GM21576 (cell line): ENCODE data around the gene C20orf96.
"Not testable (repeated sequence)": the region's sequence is repeated elsewhere in the genome, so short reads cannot be mapped to it uniquely, and the experiment has no call there.

ENCODE experiments used
- ATAC-seq: cut with Tn5 transposase; IDR thresholded peaks from one replicate; pipeline ENCODE4 v1.9.1; 2021; ENCODE audit warnings: mild to moderate bottlenecking, moderate library complexity; ENCODE audit not compliant: unreplicated experiment

Gene C20orf96

DNA sequence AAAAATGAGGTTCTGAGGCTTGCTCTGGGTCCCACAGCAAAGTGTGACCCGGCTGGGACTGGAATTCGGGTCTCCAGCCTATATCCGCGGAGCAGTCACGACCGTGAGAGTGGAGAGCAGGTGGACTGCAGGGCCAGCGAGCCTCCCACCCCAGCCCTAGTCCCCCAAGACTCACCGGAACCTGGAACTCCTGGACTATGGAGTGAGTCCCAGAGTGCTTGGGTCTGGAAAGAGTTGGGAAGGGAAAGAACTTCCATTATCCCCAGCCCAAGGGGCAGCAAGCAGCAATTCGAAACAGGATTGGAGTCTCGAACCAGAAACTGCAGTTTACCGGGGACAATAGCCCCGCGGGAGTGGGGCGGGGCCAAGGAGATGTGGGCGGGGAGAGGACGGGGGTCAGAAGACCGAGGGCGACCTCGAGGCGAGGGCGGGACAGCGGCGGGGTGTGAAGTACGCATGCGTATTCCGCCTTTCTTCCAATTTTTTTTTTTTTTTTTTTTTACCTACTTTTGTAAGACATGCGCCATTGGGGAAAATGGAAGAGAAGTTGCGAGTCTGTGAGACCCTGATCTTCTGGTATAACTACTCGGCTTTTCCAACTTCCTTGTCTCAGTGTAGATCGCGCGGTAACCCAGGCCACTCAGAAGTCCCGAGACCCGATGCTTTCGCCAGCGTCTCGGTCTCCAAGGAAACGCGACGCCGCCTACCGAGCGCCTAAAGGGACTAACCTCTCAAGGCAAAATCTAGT is at the start of gene C20orf96:
C20orf96 (minus strand) TSS at position 667 of the 748 bp plus-strand sequence; CDS start at position 527, 140 bp downstream.
- ATAC-seq, result peak; percentile 78

GRCh38 chr20:336040-336439 is 45.5 kb upstream of the C20orf96 start:
- ATAC-seq, result not testable (repeated sequence)

GRCh38 chr20:334578-334977 is 44.0 kb upstream of the C20orf96 start:
- ATAC-seq, result no peak

- no peak for ATAC-seq
Observed at GRCh38 chr20:330233-331149, 39.9 kb upstream of the C20orf96 start.

- ATAC-seq, result no peak
Observed at GRCh38 chr20:329851-330232, 39.3 kb upstream of the C20orf96 start.

DNA sequence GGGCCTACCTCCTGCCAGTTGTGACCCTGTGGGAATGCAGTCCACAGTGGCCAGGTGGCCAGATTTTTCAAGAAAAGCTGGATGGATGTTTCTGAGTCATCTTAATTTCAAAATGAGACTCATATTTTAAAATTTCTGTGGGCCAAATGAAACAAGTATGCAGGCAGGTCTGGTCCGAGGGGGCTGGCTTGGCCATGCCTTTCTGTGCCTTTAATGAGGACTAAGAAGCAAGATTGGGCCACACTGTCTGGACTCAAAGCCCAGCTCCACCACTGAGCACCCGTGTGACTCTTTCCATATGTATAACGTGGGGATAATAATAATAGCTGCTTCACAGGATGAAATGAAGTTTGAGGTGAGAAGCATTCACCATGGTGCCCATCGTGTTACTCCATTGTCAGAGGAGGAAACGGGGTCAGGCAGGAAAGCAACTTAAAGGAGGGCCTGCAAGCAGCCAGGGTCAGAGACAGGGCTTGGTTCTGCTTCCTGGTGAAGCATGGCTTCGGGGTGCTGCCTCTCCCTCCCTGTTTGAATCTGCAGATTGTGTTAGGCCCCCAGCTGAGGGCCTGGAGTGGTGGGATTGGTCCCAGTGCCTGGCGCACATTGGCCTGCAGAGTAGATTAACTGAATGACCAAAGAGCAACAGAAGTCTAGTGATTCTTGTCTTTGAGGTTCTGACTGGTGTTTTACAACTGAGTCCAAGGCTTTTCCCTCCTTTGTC is 38.6 kb upstream of the C20orf96 start:
- no peak for ATAC-seq

DNA sequence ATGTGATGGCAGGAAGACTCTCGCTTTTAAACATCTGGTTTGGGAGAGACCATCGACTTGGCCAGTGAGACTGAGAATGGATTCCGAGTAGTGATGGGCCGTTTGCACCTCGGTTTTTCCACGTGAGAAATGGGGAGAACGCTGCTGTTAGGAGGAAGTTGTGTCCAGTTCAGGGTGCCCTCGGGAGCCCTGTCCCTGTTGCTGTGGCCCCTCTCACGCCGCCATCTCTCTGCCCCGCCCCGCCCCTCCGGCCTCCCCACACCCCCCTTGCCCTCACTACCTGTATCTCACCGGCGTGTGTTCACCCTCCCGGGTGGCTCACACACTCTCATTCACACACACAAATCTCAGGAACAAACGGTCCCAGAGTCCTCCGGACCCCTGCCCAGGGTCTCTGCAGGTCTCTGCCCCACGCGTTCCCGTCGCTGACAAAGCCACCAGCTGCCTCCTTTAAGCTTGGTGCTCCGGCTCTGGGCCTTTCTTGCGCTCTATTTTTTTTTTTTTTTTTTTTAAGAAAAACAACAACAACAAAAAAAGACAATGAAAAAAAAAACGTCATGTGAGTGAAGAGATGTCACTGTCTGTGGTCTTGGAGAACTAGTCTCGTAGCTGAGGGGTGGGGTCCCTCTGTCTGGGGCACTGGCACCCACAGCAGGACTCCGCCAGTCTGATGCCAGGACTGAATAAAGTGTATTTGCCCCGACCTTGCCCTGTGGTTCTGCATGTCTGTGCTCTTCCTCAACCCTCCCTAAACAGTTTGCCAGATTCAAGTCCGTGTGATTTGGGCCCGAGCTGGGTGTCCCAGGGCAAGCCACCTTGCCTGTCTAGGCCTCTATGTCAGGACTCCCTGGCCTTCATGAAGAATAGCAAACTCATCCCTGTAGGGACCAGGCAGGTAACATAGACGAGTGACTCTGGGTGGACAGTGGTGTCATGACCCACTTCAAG is 37.8 kb upstream of the C20orf96 start:
- no peak for ATAC-seq

DNA sequence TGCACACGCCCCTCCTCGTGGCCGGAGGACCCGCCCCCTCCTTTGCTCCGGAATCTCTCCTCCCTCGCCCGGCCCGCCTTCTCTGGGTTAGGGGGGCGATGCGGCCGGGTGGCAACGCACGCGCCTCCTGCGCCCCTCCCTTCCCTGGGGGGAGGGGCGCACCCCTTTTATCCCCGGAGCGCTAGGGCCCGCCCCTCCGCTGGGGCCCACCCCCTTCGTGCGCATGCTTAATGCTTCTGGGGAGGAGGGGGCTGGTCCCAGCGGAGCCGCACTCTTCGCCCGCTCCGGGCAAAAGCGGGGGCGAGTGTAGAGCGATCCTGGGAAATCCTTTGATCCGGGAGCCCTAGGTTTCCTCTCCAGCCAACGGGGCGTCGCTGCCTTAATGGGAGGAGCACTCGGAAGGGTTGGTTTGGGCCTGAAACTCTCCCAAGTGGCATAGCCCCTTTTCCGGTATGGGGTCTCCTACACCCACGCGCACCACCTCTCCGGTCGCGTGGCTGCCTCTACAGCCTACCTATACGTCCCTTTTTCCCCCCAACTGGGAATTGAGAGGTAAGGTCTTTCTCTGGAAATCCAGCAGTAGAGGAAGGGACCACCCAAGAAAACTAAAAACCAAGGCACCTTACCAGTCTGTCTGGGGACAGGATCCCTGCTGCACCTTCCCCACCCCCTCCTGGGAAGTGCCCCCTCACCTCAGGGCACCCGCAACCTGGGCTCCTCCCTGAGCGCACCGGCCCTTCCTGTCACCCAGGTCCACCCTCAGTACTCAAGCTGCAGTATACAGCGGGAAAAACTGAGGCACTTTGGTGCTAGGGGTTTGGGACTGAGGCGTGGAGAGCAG is 36.9 kb upstream of the C20orf96 start:
- ATAC-seq, result no peak

- ATAC-seq, result no peak
Observed at GRCh38 chr20:326645-327185, 36.2 kb upstream of the C20orf96 start.

DNA sequence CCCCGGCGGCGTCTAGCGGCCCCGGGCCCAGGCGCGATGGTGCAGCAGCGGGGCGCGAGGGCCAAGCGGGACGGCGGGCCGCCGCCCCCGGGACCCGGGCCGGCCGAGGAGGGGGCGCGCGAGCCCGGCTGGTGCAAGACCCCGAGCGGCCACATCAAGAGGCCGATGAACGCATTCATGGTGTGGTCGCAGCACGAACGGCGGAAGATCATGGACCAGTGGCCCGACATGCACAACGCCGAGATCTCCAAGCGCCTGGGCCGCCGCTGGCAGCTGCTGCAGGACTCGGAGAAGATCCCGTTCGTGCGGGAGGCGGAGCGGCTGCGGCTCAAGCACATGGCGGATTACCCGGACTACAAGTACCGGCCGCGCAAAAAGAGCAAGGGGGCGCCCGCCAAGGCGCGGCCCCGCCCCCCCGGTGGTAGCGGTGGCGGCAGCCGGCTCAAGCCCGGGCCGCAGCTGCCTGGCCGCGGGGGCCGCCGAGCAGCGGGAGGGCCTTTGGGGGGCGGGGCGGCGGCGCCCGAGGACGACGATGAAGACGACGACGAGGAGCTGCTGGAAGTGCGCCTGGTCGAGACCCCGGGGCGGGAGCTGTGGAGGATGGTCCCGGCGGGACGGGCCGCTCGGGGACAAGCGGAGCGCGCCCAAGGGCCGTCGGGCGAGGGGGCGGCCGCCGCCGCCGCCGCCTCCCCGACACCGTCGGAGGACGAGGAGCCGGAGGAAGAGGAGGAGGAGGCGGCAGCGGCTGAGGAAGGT is 35.5 kb upstream of the C20orf96 start:
- ATAC-seq, result no peak

DNA sequence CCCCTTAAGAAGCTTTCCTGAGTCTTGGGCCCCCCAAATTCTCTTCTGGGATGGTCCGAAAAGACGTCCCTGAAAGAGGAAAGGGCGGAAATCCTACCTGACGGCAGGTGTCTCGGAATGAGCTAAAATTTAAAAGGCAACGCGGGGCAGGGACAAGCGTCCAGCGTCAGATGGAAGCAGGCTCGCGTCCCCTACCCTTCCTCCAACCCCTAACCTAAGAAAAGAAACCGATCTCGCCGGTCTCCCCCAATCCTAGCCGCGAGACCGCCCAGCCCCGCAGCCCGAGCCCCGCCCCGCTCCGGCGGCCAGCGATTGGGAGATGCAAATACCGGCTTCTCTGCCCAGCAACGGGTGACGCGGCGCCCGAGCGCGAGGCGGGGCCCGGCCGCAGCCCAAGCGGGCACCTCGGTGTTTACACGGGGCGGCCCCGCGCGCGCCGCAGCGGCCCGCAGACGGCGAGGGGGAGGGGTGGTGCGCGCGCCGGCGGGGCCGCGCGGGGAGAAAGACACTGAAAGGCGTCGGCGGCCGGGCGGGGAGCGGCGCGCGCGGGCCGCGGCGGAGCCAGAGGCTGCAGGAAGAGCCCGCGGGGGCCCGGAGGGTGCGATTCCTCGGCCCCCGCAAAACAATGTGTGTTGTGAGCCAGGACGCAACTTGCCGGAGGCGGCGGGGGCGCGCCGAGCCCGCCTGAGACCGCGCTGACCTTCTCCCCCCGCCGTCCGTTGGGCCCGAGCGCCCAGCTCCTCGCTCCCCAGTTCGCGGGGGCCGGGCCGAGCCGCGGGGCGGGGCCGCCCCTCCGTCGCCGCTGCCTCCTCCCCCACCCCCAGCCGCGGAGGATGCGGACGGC is 34.7 kb upstream of the C20orf96 start, which contains the start of gene SOX12:
SOX12 (plus strand) TSS at position 508 of the 844 bp plus-strand sequence. CDS start 373 bp downstream, outside the sequence.
- ATAC-seq, result peak; percentile 64

DNA sequence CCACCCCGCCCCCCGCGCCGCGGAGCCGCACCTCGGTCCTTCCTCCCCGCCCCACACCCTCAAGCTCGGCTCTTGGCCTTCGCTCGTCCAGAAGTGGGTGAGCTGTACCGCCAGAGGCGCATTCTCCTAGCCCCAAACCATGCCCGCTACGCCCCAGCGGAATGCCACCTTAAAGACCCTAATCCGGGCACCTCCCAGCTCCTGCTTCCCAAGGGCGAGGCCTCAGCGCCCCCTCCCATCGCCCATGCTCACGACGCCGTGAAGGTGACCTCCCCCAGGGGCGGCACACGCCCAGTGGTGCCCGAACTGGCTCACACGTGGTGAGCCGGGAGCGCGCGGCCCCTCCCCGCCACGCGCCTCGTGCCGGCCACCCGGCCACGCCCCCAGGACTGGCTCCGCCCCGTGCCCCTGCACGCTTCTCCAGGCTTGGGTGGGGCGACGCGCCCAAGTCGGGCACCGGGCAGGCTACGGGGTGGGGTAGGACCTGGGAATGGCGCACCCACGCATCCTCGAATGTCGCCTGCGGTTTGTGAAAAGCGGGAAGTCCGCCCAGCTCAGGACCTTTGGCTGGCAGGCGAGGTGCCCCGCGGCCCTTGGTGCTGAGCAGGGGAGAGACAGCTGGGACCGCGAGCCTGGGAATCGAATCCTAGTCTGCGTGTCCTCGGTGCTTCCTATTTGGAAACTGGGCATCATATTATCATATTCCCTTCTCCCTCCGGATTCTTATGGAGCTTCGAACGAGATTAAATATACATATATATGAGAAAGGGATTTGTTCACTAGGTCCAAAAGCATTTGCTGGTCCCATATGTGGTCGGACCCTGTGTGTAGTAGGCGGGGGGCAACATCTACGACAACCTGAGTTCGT is 33.9 kb upstream of the C20orf96 start:
- ATAC-seq, result peak; percentile 47

DNA sequence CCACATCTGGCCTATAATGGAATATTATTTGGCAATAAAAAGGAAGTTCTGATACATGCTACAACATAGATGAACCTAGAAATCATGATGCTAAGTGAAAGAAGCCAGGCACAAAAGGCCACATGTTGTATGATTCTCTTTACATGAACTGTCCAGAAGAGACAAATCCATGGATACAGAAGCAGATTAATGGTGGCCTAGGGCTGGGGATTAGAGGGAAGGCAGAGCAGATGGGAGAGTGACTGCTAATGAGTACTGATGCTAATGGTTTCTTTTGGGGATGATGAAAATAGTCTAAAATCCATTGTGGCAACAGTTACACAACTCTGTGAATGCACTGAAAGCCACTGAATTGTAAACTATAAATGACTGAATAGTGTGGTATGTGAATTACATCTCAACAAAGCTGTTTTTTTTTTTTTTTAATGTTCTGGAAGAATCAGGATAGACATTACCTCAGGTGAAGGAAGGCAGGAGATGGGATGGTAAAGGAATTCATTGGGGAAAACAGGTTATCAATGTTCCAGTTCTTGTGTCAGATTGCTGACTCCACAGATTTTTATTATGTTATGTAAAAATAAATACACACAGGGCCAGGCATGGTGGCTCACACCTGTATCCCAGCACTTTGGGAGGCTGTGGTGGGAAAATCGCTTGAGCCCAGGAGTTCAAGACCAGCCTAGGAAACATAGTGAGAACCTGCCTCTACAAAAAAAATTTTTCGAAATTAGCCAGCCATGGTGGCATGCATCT is 25.9 kb upstream of the C20orf96 start:
- no peak for ATAC-seq

- no peak for ATAC-seq
Observed at GRCh38 chr20:313948-314347, 23.4 kb upstream of the C20orf96 start.

- no peak for ATAC-seq
Observed at GRCh38 chr20:313402-313801, 22.9 kb upstream of the C20orf96 start.

- no peak for ATAC-seq
Observed at GRCh38 chr20:312866-313265, 22.3 kb upstream of the C20orf96 start.
